ENCODE results near the gene COL8A2. TPM values are rescaled to one million over a fixed set of nuclear protein-coding genes. Genes with fewer than 3 reads are reported as not detected.

Gene COL8A2
- total and polyA plus RNA-seq, 2 of the 4 experiments (the other 2 are of a cell fraction): 0.54 to 1.1 TPM

DNA sequence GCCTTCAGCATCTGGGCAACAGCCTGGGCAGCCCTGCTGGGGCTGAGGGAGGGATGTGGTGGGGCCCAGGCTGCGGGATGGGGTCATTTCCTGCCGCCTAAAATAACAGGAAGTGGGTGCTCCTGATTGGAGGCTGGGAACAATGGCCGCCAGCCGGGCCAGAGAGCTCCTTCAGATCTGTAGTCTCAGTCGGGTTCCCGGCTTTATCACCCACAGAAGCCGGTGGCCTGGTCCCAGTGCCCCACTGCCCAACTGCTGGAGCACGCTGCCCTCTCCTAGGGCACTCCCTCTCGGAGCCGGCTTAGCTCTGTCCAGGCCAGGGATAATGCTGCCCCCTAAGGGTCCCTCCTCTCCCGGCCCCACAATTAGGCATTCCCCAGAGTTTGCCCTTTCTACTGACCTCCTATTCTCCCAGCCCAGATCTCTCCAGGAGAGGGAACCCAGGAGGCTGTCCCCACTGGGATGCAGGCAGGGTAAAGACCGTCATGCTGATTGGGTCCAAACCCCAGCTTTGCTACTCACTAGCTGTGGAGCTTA is 36.0 kb upstream of the COL8A2 start (continued):
- TF ChIP-seq RAD21 (IDR thresholded peaks at IDR 0.05; ENCODE audit: low read length) (no peak), BHLHE40 (IDR thresholded peaks at IDR 0.05; ENCODE audit: low read depth, low read length) (no peak)

DNA sequence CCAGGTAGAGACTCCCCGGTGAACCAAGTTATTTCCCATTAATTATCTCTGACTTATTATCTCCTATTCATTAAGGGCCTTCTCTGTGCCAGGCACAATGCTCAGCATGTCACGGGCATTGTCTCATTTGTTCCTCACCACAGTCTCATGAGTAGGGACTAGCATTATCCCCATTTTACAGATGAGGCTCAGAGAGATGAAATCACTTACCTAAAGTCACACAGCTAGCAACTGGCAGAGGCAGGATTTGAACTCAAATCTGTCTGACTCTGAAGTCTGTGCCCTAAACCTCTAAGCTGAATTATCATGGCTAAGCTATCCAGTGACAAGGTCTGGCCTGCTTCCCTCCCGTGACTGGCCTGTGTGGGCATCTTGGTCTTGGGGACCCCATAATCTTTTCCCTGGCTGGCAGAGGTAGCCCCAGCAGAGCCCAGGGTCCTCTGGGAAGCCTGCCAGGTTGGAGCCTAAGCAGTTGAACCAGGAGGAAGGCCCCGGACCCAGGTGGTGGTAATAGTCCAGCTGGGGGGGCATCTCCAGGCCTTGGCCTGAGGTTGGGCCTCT is 35.4 kb upstream of the COL8A2 start:
- H3K36me3 ChIP-seq (ENCODE audit: control insufficient read depth, insufficient read depth, low read length): peaks cover 15% of the 10 kb centered on the region
- DNase-seq: no peak
- H3K4ac ChIP-seq (ENCODE audit: low read depth, low read length): peak overlapping the region; percentile 73
- no peak overlapping the region for H2BK120ac ChIP-seq (ENCODE audit: low read depth, low read length)
- peak overlapping the region; percentile 81 for H3K4me2 ChIP-seq (ENCODE audit: low read depth, low read length)
- ChIA-PET CTCF (interaction anchor here (0.6 to 1.9 kb wide), 5 partner anchors 11 to 64 kb away, joined by 4 to 9 read pairs (median 4); partner anchors contain the start of genes THRAP3 and TRAPPC3), POLR2A (ENCODE audit: unreplicated experiment) (interaction anchor here (1.0 kb wide), 1 partner anchor 11 kb away, joined by 3 read pairs; the partner anchor contains the start of gene TRAPPC3)
- peak overlapping the region; percentile 19 for H4K5ac ChIP-seq (ENCODE audit: low read depth, low read length)
- peak overlapping the region; percentile 39; the same call in 1 of the 2 replicates for H3K56ac ChIP-seq (ENCODE audit: extremely low read depth, insufficient read depth, low read length)
- peak overlapping the region; percentile 86 for H2AFZ ChIP-seq (replicated peaks; ENCODE audit: low read length, poor library complexity)
- H3K27ac ChIP-seq (ENCODE audit: insufficient read depth, low read length): peak overlapping the region; percentile 89
- H2AK9ac ChIP-seq (replicated peaks; ENCODE audit: low read depth, low read length, poor library complexity): peak overlapping the region; percentile 80
- H3K27me3 ChIP-seq (ENCODE audit: control insufficient read depth, insufficient read depth, low read length): no peaks in the 10 kb centered on the region
- peak overlapping the region; percentile 54 for H2BK5ac ChIP-seq (ENCODE audit: low read depth, low read length, poor library complexity, severe bottlenecking)
- intact Hi-C loops (cut with micrococcal nuclease) (no loop called here), in situ Hi-C loops (cut with MboI; ENCODE audit: low sequenced_read_pairs) (no loop called here), dilution Hi-C loops (cut with HindIII; ENCODE audit: low sequenced_read_pairs, unreplicated experiment) (no loop called here)
- H2AK5ac ChIP-seq (ENCODE audit: low read depth, low read length): peak overlapping the region; percentile 66; the same call in 1 of the 2 replicates
- H3K18ac ChIP-seq (ENCODE audit: low read depth, low read length): no peak overlapping the region; the same call in 1 of the 2 replicates
- no peak for ATAC-seq (ENCODE audit: low read depth)
- peak overlapping the region; percentile 75 for H4K91ac ChIP-seq (ENCODE audit: insufficient read depth, low read depth, low read length)
- peaks cover under 1 to 47% of the 10 kb centered on the region in 2 experiments; a peak in 3 of 4 replicates for H3K79me1 ChIP-seq (ENCODE audit: low read depth in 1 of 2, low read length in 2 of 2)
- BruUV-seq (replicated peaks): no TSS peak
- 50% methylated on average over 2 of the region's 4 CpGs; no CpG with 5 or more reads in 1 of the 2 experiments for WGBS, 2 experiments (ENCODE audit: extremely low coverage in 2 of 2, insufficient read length in 1 of 2)
- H3K9me3 ChIP-seq (ENCODE audit: control insufficient read depth, insufficient read depth, low read length): no peaks in the 10 kb centered on the region
- H2BK15ac ChIP-seq (ENCODE audit: low read depth, low read length): peak overlapping the region; percentile 38; the same call in 1 of the 3 replicates
- peak overlapping the region; percentile 32; the same call in 1 of the 2 replicates for H3K4me3 ChIP-seq (ENCODE audit: insufficient read depth, low read depth, low read length)
- H3K14ac ChIP-seq (replicated peaks; ENCODE audit: low read depth, low read length): peak overlapping the region; percentile 74
- H3K23ac ChIP-seq (ENCODE audit: low read depth, low read length): peak overlapping the region; percentile 83
- H2BK20ac ChIP-seq (ENCODE audit: low read depth, low read length): 0 out of 2 replicates have a peak overlapping the region, but pooled peaks have one; percentile 14
- TF ChIP-seq MXI1 (IDR thresholded peaks at IDR 0.05; ENCODE audit: borderline replicate concordance, low read depth, low read length) (no peak), CEBPB (IDR thresholded peaks at IDR 0.05; ENCODE audit: low read depth, low read length) (no peak), POLR2A (IDR thresholded peaks at IDR 0.05; ENCODE audit: low read depth, low read length) (no peak), NFE2L2 (IDR thresholded peaks at IDR 0.05; ENCODE audit: low read depth, low read length) (no peak), FOS (IDR thresholded peaks at IDR 0.05; ENCODE audit: low read depth, low read length) (no peak), RAD21 (IDR thresholded peaks at IDR 0.05; ENCODE audit: low read length) (no peak), MAZ (IDR thresholded peaks at IDR 0.05; ENCODE audit: borderline replicate concordance, low read depth, low read length) (no peak), RCOR1 (IDR thresholded peaks at IDR 0.05; ENCODE audit: insufficient replicate concordance, low read length) (no peak), RFX5 (IDR thresholded peaks at IDR 0.05; ENCODE audit: low read depth, low read length) (no peak), SMC3 (IDR thresholded peaks at IDR 0.05; ENCODE audit: low read depth, low read length) (no peak), BHLHE40 (IDR thresholded peaks at IDR 0.05; ENCODE audit: low read depth, low read length) (no peak), MAFK (IDR thresholded peaks at IDR 0.05; ENCODE audit: low read depth, low read length) (no peak)
- TF ChIP-seq, protein P1, sequence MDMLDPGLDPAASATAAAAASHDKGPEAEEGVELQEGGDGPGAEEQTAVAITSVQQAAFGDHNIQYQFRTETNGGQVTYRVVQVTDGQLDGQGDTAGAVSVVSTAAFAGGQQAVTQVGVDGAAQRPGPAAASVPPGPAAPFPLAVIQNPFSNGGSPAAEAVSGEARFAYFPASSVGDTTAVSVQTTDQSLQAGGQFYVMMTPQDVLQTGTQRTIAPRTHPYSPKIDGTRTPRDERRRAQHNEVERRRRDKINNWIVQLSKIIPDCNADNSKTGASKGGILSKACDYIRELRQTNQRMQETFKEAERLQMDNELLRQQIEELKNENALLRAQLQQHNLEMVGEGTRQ (IDR thresholded peaks at IDR 0.05; ENCODE audit: low read depth, low read length): no peak
- TF ChIP-seq, protein P2, sequence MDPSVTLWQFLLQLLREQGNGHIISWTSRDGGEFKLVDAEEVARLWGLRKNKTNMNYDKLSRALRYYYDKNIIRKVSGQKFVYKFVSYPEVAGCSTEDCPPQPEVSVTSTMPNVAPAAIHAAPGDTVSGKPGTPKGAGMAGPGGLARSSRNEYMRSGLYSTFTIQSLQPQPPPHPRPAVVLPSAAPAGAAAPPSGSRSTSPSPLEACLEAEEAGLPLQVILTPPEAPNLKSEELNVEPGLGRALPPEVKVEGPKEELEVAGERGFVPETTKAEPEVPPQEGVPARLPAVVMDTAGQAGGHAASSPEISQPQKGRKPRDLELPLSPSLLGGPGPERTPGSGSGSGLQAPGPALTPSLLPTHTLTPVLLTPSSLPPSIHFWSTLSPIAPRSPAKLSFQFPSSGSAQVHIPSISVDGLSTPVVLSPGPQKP (IDR thresholded peaks at IDR 0.05; ENCODE audit: borderline replicate concordance, low read depth, low read length): no peak
- H4K20me1 ChIP-seq (ENCODE audit: insufficient read depth, low read length): peaks cover 90% of the 10 kb centered on the region
- peaks cover 22% of the 10 kb centered on the region for H3K4me1 ChIP-seq (ENCODE audit: control insufficient read depth, insufficient read depth, low read length)
- H3K9ac ChIP-seq (ENCODE audit: low read depth, low read length): peak overlapping the region; percentile 79
- peak overlapping the region; percentile 67 to 74 for H4K8ac ChIP-seq (ENCODE audit: low read depth in 2 of 2, low read length in 2 of 2)
- peaks cover 17% of the 10 kb centered on the region for H3K9me1 ChIP-seq (ENCODE audit: insufficient read depth, low read length)
